ENCODE measurements around the gene EHMT1. TPM values are rescaled to one million over a fixed set of nuclear protein-coding genes. Genes with fewer than 3 reads are reported as not detected.

EHMT1 gene
- total and polyA plus RNA-seq, 9 of the 15 experiments (the other 6 are each of a cell fraction or from before 2014, with no cell fraction given): 2.2 to 76.0 (median 36.4) TPM

- peaks cover 7% of the 10 kb centered on the region for H3K9me3 ChIP-seq (replicated peaks; ENCODE audit: control insufficient read depth, insufficient read depth, low read depth, low read length)
- peaks cover 47% of the 10 kb centered on the region for H3K79me2 ChIP-seq (ENCODE audit: control insufficient read depth, insufficient read depth, low read length)
- CTCF ChIA-PET (ENCODE audit: low intra/inter-chr PET ratio): no interaction called here
- no peak overlapping the region for H3K4me3 ChIP-seq
- intact Hi-C loops (cut with micrococcal nuclease) (no loop called here), in situ Hi-C loops (cut with MboI) (no loop called here)
- H3K4me2 ChIP-seq (ENCODE audit: insufficient read depth, low read length): no peak overlapping the region
- H3K27me3 ChIP-seq (ENCODE audit: control insufficient read depth in 2 of 2, insufficient read depth in 2 of 2, low read length in 2 of 2): no peaks in the 10 kb centered on the region
- H2AFZ ChIP-seq (ENCODE audit: low read depth, low read length): no peak overlapping the region
- H3K9ac ChIP-seq (ENCODE audit: insufficient read depth in 1 of 2, low read depth in 2 of 2, low read length in 2 of 2): no peak overlapping the region
- ATAC-seq (peak; percentile 43; the same call in 2 of the 3 replicates), FAIRE-seq (no peak), DNase-seq (ENCODE audit: extremely low read depth in 1 of 4, low spot score in 3 of 4) (no peak)
- H3K4me1 ChIP-seq (replicated peaks in 1 of 2; ENCODE audit: control insufficient read depth in 2 of 2, insufficient read depth in 2 of 2, low read length in 2 of 2): peaks cover 0 to 17% of the 10 kb centered on the region in 2 experiments; a peak in 2 of 5 replicates
- TF ChIP-seq CTCF (IDR thresholded peaks at IDR 0.05 in 2 of 3, conservative IDR thresholded peaks at IDR 0.05 in 1 of 3; ENCODE audit: insufficient read depth in 2 of 3, low read depth in 1 of 3, low read length in 3 of 3): 0 out of 6 replicates have a peak, but pooled peaks of 1 of the 3 experiments have one; percentile 14
- TF ChIP-seq RBM22 (IDR thresholded peaks at IDR 0.05; ENCODE audit: low read depth, low read length, poor library complexity, severe bottlenecking): peak; percentile 56
- TF ChIP-seq HNRNPUL1 (IDR thresholded peaks at IDR 0.05; ENCODE audit: low read length): no peak
- TF ChIP-seq GABPB2 (CRISPR knock-in tag; conservative IDR thresholded peaks at IDR 0.05): no peak
- no TSS peak for BruUV-seq (replicated peaks)
- H3K36me3 ChIP-seq (ENCODE audit: control insufficient read depth, insufficient read depth, low read length): peaks cover 47% of the 10 kb centered on the region; the same call in 2 of the 3 replicates
- no peak overlapping the region for H3K27ac ChIP-seq (ENCODE audit: extremely low read depth, low read depth, low read length)
- H4K20me1 ChIP-seq (replicated peaks; ENCODE audit: control insufficient read depth, insufficient read depth, low read length): peaks cover 5% of the 10 kb centered on the region; the same call in 1 of the 2 replicates
- no peaks in the 10 kb centered on the region for H3K9me1 ChIP-seq (ENCODE audit: control insufficient read depth, insufficient read depth, low read length)
- WGBS (ENCODE audit: insufficient coverage, low coverage, missing lambda C conversion rate): 96% methylated on average over 16 of the region's 18 CpGs
- POLR2A ChIA-PET: interaction anchor here (0.6 kb wide), 1 partner anchor 184 kb away, joined by 3 read pairs; no protein-coding TSS in a partner anchor
These were observed 92.9 kb downstream of the EHMT1 start for GRCh38 chr9:137711678-137712105.
